OCI-LY1 (cell line): ENCODE measurements around the gene KCNN3.

Experiments
- EZH2 ChIP-seq: fragments of 200-600 bp; sonication (generic), shearing (Covaris generic); IDR thresholded peaks from 2 replicates; pipeline ENCODE4 v1.8.0; 2017; ENCODE audit warnings: borderline replicate concordance, mixed run types, mild to moderate bottlenecking, antibody characterized with exemption, low read length, moderate library complexity, mixed read lengths
- TF ChIP-seq, protein P1 (sequence below): fragments of 200-600 bp; sonication (generic), shearing (Covaris generic); IDR thresholded peaks from 2 replicates; pipeline ENCODE4 v1.5.1; 2017; ENCODE audit warnings: mild to moderate bottlenecking, antibody characterized with exemption, low read length, moderate library complexity, mixed read lengths

DNA sequence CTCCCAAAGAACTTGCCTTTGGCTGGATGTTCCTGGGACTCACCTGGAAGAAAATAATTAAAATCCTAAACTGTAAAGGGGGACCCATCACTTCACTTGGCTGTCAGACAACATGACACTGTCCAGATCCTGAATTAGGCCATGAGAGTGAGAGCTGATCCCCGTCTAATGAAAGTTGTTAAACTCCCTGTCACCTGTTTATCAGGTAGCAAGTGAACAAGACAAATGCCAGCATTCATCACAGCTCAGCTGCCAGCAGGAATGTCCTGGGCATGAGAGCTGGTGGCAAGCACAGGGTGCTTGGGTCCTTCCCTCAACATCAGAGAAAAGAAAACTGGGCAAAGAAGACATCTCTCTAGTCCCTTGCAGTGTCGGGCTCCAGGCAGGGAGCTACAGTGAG, 42.7 kb upstream of the KCNN3 start:
- TF ChIP-seq, protein P1, sequence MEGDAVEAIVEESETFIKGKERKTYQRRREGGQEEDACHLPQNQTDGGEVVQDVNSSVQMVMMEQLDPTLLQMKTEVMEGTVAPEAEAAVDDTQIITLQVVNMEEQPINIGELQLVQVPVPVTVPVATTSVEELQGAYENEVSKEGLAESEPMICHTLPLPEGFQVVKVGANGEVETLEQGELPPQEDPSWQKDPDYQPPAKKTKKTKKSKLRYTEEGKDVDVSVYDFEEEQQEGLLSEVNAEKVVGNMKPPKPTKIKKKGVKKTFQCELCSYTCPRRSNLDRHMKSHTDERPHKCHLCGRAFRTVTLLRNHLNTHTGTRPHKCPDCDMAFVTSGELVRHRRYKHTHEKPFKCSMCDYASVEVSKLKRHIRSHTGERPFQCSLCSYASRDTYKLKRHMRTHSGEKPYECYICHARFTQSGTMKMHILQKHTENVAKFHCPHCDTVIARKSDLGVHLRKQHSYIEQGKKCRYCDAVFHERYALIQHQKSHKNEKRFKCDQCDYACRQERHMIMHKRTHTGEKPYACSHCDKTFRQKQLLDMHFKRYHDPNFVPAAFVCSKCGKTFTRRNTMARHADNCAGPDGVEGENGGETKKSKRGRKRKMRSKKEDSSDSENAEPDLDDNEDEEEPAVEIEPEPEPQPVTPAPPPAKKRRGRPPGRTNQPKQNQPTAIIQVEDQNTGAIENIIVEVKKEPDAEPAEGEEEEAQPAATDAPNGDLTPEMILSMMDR, result no peak
- no peak for TF ChIP-seq EZH2
